Heart left ventricle (tissue), 16 donors: ENCODE data around the gene CUL4A. TPM values are rescaled to one million over a fixed set of nuclear protein-coding genes. Genes with fewer than 3 reads are reported as not detected.

Experiments
- ATAC-seq, 4 donors: fragments of 200-7000 bp; cut with Tn5 transposase; one replicate each; pipeline ENCODE4 v1.9.1; 2020 to 2022; ENCODE audit warnings: moderate library complexity in 4 of 4, mild to moderate bottlenecking in 3 of 4, moderate number of reproducible peaks in 1 of 4
- DNase-seq, 5 donors: peaks; one replicate each; pipeline ENCODE4 v3.0.0-alpha.2; 2020
- H3K27ac ChIP-seq, 12 donors: fragments of 200-600 bp; sonication (generic) in 4 of 12; one replicate each; pipeline versions ENCODE4 v1.5.0 to v1.8.0; 2016 to 2022; ENCODE audit warnings: mild to moderate bottlenecking in 2 of 12
- H3K27me3 ChIP-seq, 9 donors: fragments of 200-600 bp; sonication (generic) in 2 of 9; one replicate each; pipeline versions ENCODE4 v1.5.1 to v1.8.0; 2016 to 2022; ENCODE audit warnings: mild to moderate bottlenecking in 3 of 9
- H3K36me3 ChIP-seq, 9 donors: fragments of 200-600 bp; sonication (generic) in 2 of 9; one replicate each; pipeline versions ENCODE4 v1.5.0 to v1.8.0; 2018 to 2022; ENCODE audit warnings: mild to moderate bottlenecking in 2 of 9
- H3K4me1 ChIP-seq, 12 donors: fragments of 200-600 bp; sonication (generic) in 4 of 12; one replicate each; pipeline versions ENCODE4 v1.5.0 to v1.8.0; 2016 to 2022; ENCODE audit warnings: mild to moderate bottlenecking in 3 of 12
- H3K4me3 ChIP-seq, 12 donors: fragments of 200-600 bp; sonication (generic) in 4 of 12; one replicate each; pipeline versions ENCODE4 v1.5.0 to v1.8.0; 2017 to 2022; ENCODE audit warnings: mild to moderate bottlenecking in 9 of 12, moderate library complexity in 4 of 12
- H3K9me3 ChIP-seq, 12 donors: fragments of 200-600 bp; sonication (generic) in 4 of 12; one replicate each; pipeline versions ENCODE4 v1.5.0 to v1.8.0; 2016 to 2022; ENCODE audit warnings: mild to moderate bottlenecking in 1 of 12
- CTCF ChIP-seq, 12 donors: fragments of 200-600 bp; sonication (generic) in 4 of 12; IDR thresholded peaks; one replicate each; pipeline versions ENCODE4 v1.5.0 to v1.8.0; 2018 to 2022; ENCODE audit warnings: antibody characterized with exemption in 12 of 12, mild to moderate bottlenecking in 5 of 12
- POLR2A ChIP-seq, 2 donors: fragments of 450-650 bp; IDR thresholded peaks; one replicate each; pipeline ENCODE4 v1.6.1; 2017; ENCODE audit warnings: antibody characterized with exemption in 2 of 2, mild to moderate bottlenecking in 2 of 2, moderate library complexity in 2 of 2
- WGBS, 4 donors: extraction: QIAGEN DNeasy Blood & Tissue Kit in 2 of 4; methylation state at CpG; one replicate each; pipeline versions ENCODE4 v1.1.5 to v1.1.7; 2013 to 2018; 5-methylcytosine and 5-hydroxymethylcytosine counted together
- intact Hi-C, 10 donors: fragments of 100-400 bp; cut with DNase I; formaldehyde crosslinking; loops; one replicate each; pipeline versions ENCODE4 v1.11.1 to v1.14.2; 2022
- polyA plus RNA-seq, 2 donors: library from polyadenylated mRNA; stranded (reverse); fragments of 200-250 nt; gene quantifications; one replicate each; pipeline ENCODE4 v1.2.3, GENCODE V29; 2013
- total RNA-seq, 9 donors: library from RNA; depleted of rRNA in 2 of 9; stranded (reverse); fragments of >200 nt in 2 of 9; fragmentation: NEBNext Ultra II Directional in 3 of 9; extraction: Animal tissue kit (Norgen Biotek cat#: 25700) in 3 of 9; gene quantifications; one replicate each; pipeline versions ENCODE4 v1.1.0 to v1.2.4, GENCODE V29; 2016 to 2023
- donor health status: ischemic (EF 13 %, LVEDD 7.1; RV severe dilation, severe dysfunction).
- donor health status: healthy with polysubstance abuse.
- donor health status: DM: no; HTN: yes; CAD: no.
- donor health status: DM: no; HTN: no; CAD: no.
- donor health status: ischemic (EF 25% LVEDD 6.9; RV normal size, moderate dysfunction).
- donor health status: ischemic (EF 25% LVEDD 5.7; RV mildly dilated, moderate dysfunction).
- donor health status: healthy.
- donor health status: DM: yes; HTN: yes; CAD: no.
- donor health status: ischemic (EF 35%, LVEDD 5.7; RV mildly dilated, moderate dysfunction).
- donor health status: nonischemic (EF 11% LVEDD 7.7; RV severe dilation, severe dysfunction).
- donor health status: DM: yes; HTN: yes; CAD: no.
- donor health status: PGD.
- donor health status: ischemic (EF 29% LVEDD 5.4; RV normal size, mild dysfunction).
- donor health status: nonischemic (EF 23%, LVEDD 6.1; RV moderate dilation, normal function).

CUL4A gene
- total and polyA plus RNA-seq, 11 donors: 29.7 to 121 (median 109) TPM

GRCh38 chr13:113202912-113203311 lies 6.5 kb upstream of the CUL4A start:
- peaks cover 0 to 45% (median 24%) of the 10 kb centered on the region in 9 donors for H3K36me3 ChIP-seq
- H3K9me3 ChIP-seq: no peaks in the 10 kb centered on the region
- H3K4me1 ChIP-seq: peaks cover 3 to 73% (median 48%) of the 10 kb centered on the region in 12 donors
- H3K27ac ChIP-seq: peak overlapping the region in 10 of 12 donors; percentile 68 to 90 (median 81)
- no peak for TF ChIP-seq POLR2A (IDR thresholded peaks at IDR 0.05)
- TF ChIP-seq CTCF (IDR thresholded peaks at IDR 0.05): no peak
- WGBS, 4 donors: 51 to 60% (median 58%) methylated on average over 4 of the region's 4 CpGs
- peak in 1 of 5 donors; percentile 16 for DNase-seq
- intact Hi-C loops: loop anchor here in 2 of 10 donors (5.0 to 10.0 kb wide), 2 partner anchors 46 to 48 kb away; partner anchors contain the start of gene PROZ (in 2 of the 2)
- no peaks in the 10 kb centered on the region for H3K27me3 ChIP-seq
- ATAC-seq: peak in 3 of 4 donors; percentile 29 to 51 (median 31)
- no peak overlapping the region for H3K4me3 ChIP-seq

DNA sequence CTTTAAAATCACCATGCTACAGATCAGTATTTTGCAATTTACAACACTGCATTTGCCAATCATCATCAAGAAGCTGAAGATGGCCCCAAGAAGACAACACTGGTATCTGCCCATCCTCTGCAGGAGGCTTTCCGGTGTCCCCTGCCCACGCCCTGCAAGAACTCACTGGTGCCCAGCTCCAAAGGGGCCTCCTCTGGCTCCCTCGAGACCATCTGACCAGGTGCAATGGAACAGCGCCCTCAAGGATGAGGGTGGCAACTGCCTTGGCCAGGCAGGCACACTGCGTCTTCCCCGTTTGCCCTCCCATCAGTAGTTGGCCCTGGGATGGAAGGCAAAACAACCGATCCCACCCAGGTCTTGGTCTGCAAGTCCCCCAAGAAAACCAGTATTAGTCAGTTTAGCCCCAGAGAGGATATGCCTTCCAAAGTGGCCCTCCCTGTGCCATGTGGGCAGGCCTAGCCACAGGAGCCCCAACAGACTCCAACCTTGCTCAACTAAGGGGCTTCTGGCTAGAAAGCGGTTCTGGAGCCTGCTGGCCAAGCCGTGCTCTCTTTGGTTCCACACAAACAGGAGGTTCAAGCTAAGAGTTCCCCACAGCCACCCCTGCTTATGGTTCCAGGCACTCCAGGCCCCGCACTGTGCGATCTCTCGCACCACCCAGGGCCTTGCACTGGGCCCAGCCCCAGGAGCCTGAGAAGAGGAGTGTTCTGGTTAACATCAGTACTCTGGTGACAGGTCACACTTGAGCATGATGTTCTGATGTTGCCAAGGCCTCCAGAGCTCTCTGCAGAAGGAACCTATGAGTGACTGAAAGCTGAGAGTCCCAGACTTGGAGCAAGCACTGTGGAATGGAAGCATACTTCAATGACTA lies 5.7 kb upstream of the CUL4A start:
- intact Hi-C loops: loop anchor here in 2 of 10 donors (5.0 to 10.0 kb wide), 2 partner anchors 46 to 49 kb away; partner anchors contain the start of gene PROZ (in 2 of the 2)
- 73 to 86% (median 80%) methylated on average over 11 to 12 of the region's 12 CpGs for WGBS, 4 donors
- peak; percentile 71 to 85 (median 79) for DNase-seq
- Histone ChIP-seq H3K9me3 (no peaks in the 10 kb centered on the region), H3K36me3 (peaks cover 0 to 37% (median 17%) of the 10 kb centered on the region in 9 donors), H3K27ac (peak overlapping the region; percentile 53 to 90 (median 78)), H3K4me3 (no peak overlapping the region), H3K27me3 (no peaks in the 10 kb centered on the region), H3K4me1 (peaks cover 3 to 76% (median 49%) of the 10 kb centered on the region in 12 donors)
- TF ChIP-seq CTCF (IDR thresholded peaks at IDR 0.05) (no peak), POLR2A (IDR thresholded peaks at IDR 0.05) (no peak)
- peak; percentile 82 to 92 (median 88) for ATAC-seq

DNA sequence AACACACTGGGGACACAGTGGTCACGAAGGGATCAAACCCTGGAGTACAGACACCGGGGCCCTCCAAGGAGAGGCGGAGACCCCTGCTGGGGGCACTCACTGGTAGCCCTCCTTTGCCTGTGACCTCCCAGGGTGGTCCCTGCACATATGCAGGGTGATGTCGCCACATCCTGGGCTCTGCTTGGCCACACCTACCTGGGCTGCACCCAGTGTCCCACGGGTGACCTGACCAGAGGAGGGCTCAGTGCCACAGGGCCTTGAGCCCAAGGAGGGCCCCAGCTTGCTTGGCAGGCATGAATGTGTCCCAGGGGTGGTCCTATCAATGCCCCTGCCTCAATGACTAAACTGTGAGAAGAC lies 5.1 kb upstream of the CUL4A start:
- no peaks in the 10 kb centered on the region for H3K27me3 ChIP-seq
- peak overlapping the region; percentile 46 to 90 (median 78) for H3K27ac ChIP-seq
- TF ChIP-seq CTCF (IDR thresholded peaks at IDR 0.05) (no peak), POLR2A (IDR thresholded peaks at IDR 0.05) (no peak)
- peaks cover 0 to 31% (median 11%) of the 10 kb centered on the region in 9 donors for H3K36me3 ChIP-seq
- H3K4me1 ChIP-seq: peaks cover 3 to 70% (median 49%) of the 10 kb centered on the region in 12 donors
- 44 to 64% (median 62%) methylated on average over 2 to 5 of the region's 5 CpGs for WGBS, 4 donors
- no peak overlapping the region for H3K4me3 ChIP-seq
- H3K9me3 ChIP-seq: no peaks in the 10 kb centered on the region
- ATAC-seq (peak; percentile 1 to 43 (median 18)), DNase-seq (peak in 2 of 5 donors; percentile 48 to 62)
- intact Hi-C loops: loop anchor here in 2 of 10 donors (5.0 to 10.0 kb wide), 2 partner anchors 47 to 50 kb away; partner anchors contain the start of gene PROZ (in 2 of the 2)

GRCh38 chr13:113205428-113205931 lies 3.9 kb upstream of the CUL4A start:
- no peaks in the 10 kb centered on the region for H3K9me3 ChIP-seq
- H3K36me3 ChIP-seq: peaks cover 0 to 20% (median 2%) of the 10 kb centered on the region in 9 donors
- ATAC-seq: no peak

More at GRCh38 chr13:113205428-113205931, 3.9 kb upstream of the CUL4A start:
- 61 to 76% (median 67%) methylated on average over 5 of the region's 5 CpGs for WGBS, 4 donors
- Histone ChIP-seq H3K27me3 (no peaks in the 10 kb centered on the region), H3K4me1 (peaks cover 3 to 70% (median 52%) of the 10 kb centered on the region in 12 donors), H3K27ac (peak overlapping the region in 5 of 12 donors; percentile 70 to 90 (median 83)), H3K4me3 (no peak overlapping the region)
- intact Hi-C loops: loop anchor here in 3 of 10 donors (5.0 to 10.0 kb wide), 3 partner anchors 48 to 53 kb away; partner anchors contain the start of gene PROZ (in 2 of the 3)
- TF ChIP-seq CTCF (IDR thresholded peaks at IDR 0.05): no peak
- TF ChIP-seq POLR2A (IDR thresholded peaks at IDR 0.05): no peak
- DNase-seq: no peak
